Neutrophil (primary cell): Measurements from ENCODE around the gene CDK11A.
"Not testable (repeated sequence)": the region's sequence is repeated elsewhere in the genome, so short reads cannot be mapped to it uniquely, and the experiment has no call there.

ENCODE experiments used
- H3K27ac ChIP-seq: fragments of 200-600 bp; sonication (generic); 2 replicates; pipeline ENCODE4 v1.5.1; 2016; ENCODE audit warnings: mild to moderate bottlenecking, moderate library complexity
- H3K27me3 ChIP-seq: fragments of 200-600 bp; sonication (generic); 2 replicates; pipeline ENCODE4 v1.6.0; 2016; ENCODE audit warnings: mild to moderate bottlenecking
- H3K36me3 ChIP-seq: fragments of 200-600 bp; sonication (generic); 2 replicates; pipeline ENCODE4 v1.5.1; 2017
- H3K4me1 ChIP-seq, 2 experiments: fragments of 200-600 bp in 1 of 2; sonication (generic) in 1 of 2; 1 replicate in 1 of 2; 2 replicates in 1 of 2; pipeline versions ENCODE4 v1.5.1 to v1.6.1; 2013 to 2016; ENCODE audit warnings: low read depth in 1 of 2, low read length in 1 of 2, mild to moderate bottlenecking in 1 of 2, moderate library complexity in 1 of 2; ENCODE audit not compliant: control insufficient read depth in 1 of 2, insufficient read depth in 1 of 2
- H3K4me3 ChIP-seq, 2 experiments: fragments of 200-600 bp in 1 of 2; sonication (generic) in 1 of 2; 1 replicate in 1 of 2; 2 replicates in 1 of 2; pipeline ENCODE4 v1.5.1; 2013 to 2016; ENCODE audit warnings: low read depth in 1 of 2, low read length in 1 of 2, mild to moderate bottlenecking in 1 of 2, moderate library complexity in 1 of 2
- H3K9me3 ChIP-seq: fragments of 200-600 bp; sonication (generic); 2 replicates; pipeline ENCODE4 v1.5.1; 2016
- CTCF ChIP-seq: fragments of 200-600 bp; sonication (generic); IDR thresholded peaks from 2 replicates; pipeline ENCODE4 v1.5.1; 2016; ENCODE audit warnings: antibody characterized with exemption

CDK11A gene

GRCh38 chr1:1721201-1721600 is 3.0 kb downstream of the CDK11A start:
- no peak overlapping the region for H3K4me3 ChIP-seq
- TF ChIP-seq CTCF: no peak
- H3K4me1 ChIP-seq: no peaks in the 10 kb centered on the region
- H3K9me3 ChIP-seq: no peaks in the 10 kb centered on the region
- no peak overlapping the region for H3K27ac ChIP-seq
- H3K27me3 ChIP-seq: no peaks in the 10 kb centered on the region
- H3K36me3 ChIP-seq: peaks cover 55% of the 10 kb centered on the region

- not testable (repeated sequence) for H3K27ac ChIP-seq, H3K27me3 ChIP-seq, H3K4me3 ChIP-seq, H3K9me3 ChIP-seq, H3K4me1 ChIP-seq
- H3K36me3 ChIP-seq: peaks cover 59% of the 10 kb centered on the region
Observed at GRCh38 chr1:1715109-1715883, 8.9 kb downstream of the CDK11A start.

GRCh38 chr1:1707897-1708296 is 16.3 kb downstream of the CDK11A start:
- H3K27ac ChIP-seq, H3K4me1 ChIP-seq, H3K27me3 ChIP-seq, H3K9me3 ChIP-seq, H3K4me3 ChIP-seq: not testable (repeated sequence)
- H3K36me3 ChIP-seq: peaks cover 34% of the 10 kb centered on the region

- not testable (repeated sequence) for H3K4me1 ChIP-seq
Observed at GRCh38 chr1:1707241-1707640, 16.9 kb downstream of the CDK11A start.

GRCh38 chr1:1705623-1706022 is 18.5 kb downstream of the CDK11A start:
- not testable (repeated sequence) for H3K4me3 ChIP-seq, H3K9me3 ChIP-seq, H3K27me3 ChIP-seq, H3K4me1 ChIP-seq, H3K27ac ChIP-seq
- peaks cover 34% of the 10 kb centered on the region for H3K36me3 ChIP-seq

More at GRCh38 chr1:1707241-1707640, 16.9 kb downstream of the CDK11A start:
- H3K9me3 ChIP-seq, H3K4me3 ChIP-seq, H3K27ac ChIP-seq, H3K27me3 ChIP-seq: not testable (repeated sequence)
- H3K36me3 ChIP-seq: peaks cover 34% of the 10 kb centered on the region

- not testable (repeated sequence) for H3K4me1 ChIP-seq, H3K4me3 ChIP-seq, H3K27me3 ChIP-seq, H3K27ac ChIP-seq, H3K9me3 ChIP-seq
- H3K36me3 ChIP-seq: peaks cover 34% of the 10 kb centered on the region
Observed at GRCh38 chr1:1704284-1704957, 19.7 kb downstream of the CDK11A start.

GRCh38 chr1:1703796-1704195 is 20.4 kb downstream of the CDK11A start:
- H3K27ac ChIP-seq: no peak overlapping the region
- peaks cover 6% of the 10 kb centered on the region for H3K27me3 ChIP-seq
- H3K9me3 ChIP-seq: no peaks in the 10 kb centered on the region
- no peak for TF ChIP-seq CTCF
- H3K4me1 ChIP-seq: no peaks in the 10 kb centered on the region
- H3K4me3 ChIP-seq: no peak overlapping the region
- peaks cover 34% of the 10 kb centered on the region for H3K36me3 ChIP-seq

GRCh38 chr1:1702506-1702905 is 21.7 kb downstream of the CDK11A start:
- not testable (repeated sequence) for H3K4me1 ChIP-seq, H3K27ac ChIP-seq, H3K27me3 ChIP-seq, H3K9me3 ChIP-seq, H3K4me3 ChIP-seq
- H3K36me3 ChIP-seq: peaks cover 31% of the 10 kb centered on the region

- H3K27me3 ChIP-seq, H3K9me3 ChIP-seq, H3K27ac ChIP-seq, H3K4me1 ChIP-seq, H3K4me3 ChIP-seq: not testable (repeated sequence)
- H3K36me3 ChIP-seq: peaks cover 17% of the 10 kb centered on the region
Observed at GRCh38 chr1:1700557-1700956, 23.6 kb downstream of the CDK11A start.

GRCh38 chr1:1700067-1700466 is 24.1 kb downstream of the CDK11A start:
- not testable (repeated sequence) for H3K4me3 ChIP-seq, H3K27me3 ChIP-seq, H3K9me3 ChIP-seq, H3K27ac ChIP-seq, H3K4me1 ChIP-seq
- H3K36me3 ChIP-seq: peaks cover 17% of the 10 kb centered on the region

GRCh38 chr1:1699061-1699460 is 25.1 kb downstream of the CDK11A start:
- H3K36me3 ChIP-seq, H3K9me3 ChIP-seq, H3K27ac ChIP-seq, H3K4me1 ChIP-seq, H3K27me3 ChIP-seq, H3K4me3 ChIP-seq: not testable (repeated sequence)
